Stimulated activated naive CD4-positive, alpha-beta T cell (primary cell): Measurements from ENCODE around the gene CDH12.

Source experiments
- DNase-seq, 6 experiments: peaks; one replicate each; lab custom pipeline; 2025; lab: John Stamatoyannopoulos, UW

CDH12 gene

DNA sequence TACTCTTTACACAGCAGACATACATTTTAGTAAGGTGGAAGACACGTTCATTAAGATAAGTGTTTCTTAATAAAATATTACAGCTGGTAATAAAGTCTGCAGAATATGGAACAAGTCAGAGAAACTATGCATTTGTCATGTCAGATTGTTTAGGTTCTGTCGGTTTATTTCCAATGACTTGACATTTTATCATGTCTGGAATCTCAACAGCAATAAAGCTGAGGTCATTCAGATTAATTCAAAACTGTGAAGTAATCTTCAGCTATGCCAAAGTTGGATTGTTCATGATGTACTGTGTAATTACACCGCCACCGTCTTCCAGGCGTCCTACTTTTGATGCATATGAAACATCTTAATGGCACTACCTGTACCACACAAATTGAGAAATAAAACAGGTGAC is 1032.6 kb downstream of the CDH12 start:
- no peak for DNase-seq

DNA sequence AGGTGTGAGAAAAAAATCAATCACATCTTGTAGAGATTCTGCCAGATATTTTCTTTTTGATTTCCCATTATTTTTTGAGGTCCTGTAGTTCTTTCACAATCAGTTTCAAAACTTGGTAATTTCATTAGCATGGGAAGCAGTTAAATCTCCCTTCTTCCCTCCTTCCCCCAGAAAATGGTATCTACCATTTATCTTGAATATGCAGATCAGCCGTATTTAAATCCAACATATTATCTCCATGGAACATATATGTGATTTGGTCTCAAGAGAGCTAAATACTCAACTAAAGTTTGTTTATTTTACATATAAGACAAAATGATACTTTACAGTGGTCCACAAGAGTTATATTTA is 1034.8 kb downstream of the CDH12 start:
- DNase-seq, result no peak

DNA sequence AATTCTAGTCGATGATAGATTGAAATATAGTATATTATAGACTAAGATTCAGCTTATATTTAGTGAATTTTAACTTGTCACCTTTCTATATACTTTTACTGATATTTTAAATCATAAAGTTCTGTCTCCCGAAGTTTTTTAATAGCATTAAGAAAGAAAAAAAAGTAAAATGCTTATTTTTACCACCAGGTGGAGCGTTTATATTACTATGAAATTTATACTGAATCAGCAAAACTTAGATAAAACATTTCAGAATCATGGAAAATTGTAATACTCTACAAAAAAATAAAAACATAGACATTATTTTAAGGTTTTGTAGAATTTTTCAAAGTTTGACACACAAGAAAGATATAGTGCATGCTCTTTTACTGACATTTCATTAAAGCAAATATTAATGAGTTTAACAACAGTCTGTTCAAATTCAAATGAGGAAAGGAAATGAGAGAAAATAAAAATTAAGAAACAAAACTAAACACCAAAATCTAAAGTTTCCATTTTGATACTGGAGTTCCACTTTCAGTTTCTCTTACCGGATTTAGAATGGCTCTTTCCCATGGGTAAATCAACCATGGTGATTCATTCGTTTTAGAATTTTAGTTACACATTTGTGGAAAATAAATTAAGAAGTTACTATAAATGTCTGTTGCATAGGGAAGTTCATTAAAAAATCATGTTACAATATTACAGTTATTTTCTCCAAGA is 1035.3 kb downstream of the CDH12 start:
- DNase-seq, result no peak

DNA sequence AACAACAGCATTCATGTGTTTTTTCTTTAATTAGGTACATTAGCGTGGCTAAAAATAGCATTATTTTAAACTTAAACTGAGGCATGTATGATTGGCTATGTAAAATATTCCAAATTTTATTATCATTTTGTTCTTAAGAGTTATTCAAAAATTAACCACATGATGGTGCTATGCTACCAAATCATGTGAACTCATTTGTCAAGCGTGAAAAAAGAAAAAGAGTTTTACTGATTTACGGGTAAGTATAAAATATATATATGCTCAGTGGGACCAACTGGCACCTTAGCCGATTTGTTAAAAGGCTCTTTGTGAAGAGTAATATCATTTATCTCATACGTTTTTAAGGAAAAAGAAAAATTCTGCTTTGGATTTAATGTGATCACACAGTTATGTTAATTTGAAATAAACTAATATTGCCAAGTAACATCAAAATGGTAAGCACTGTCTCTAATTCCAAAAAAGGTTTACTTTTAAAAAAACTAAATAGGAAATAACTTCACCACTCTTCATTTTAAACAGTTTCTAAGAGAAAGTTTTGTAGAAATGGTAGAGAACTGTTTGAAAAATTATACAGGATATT is 1042.3 kb downstream of the CDH12 start:
- no peak for DNase-seq

DNA sequence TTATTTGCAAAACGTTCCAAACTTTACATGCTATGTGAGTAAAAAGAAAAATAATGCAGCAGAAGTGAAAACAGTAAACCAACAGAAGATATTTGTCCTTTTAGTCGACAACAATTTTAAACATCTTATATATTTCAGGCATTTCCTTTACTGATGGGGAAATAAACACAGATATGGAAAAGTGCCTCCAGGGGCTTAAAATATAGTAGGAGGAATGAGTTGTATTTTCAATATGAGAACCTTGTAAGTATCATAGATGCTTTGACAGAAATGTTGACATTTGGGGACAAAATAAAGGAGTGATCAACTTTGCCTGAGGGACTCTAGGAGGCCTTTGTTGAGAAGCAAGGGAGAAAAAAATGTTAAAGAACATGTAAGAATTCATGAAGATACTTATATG is 1043.5 kb downstream of the CDH12 start:
- DNase-seq, result no peak

DNA sequence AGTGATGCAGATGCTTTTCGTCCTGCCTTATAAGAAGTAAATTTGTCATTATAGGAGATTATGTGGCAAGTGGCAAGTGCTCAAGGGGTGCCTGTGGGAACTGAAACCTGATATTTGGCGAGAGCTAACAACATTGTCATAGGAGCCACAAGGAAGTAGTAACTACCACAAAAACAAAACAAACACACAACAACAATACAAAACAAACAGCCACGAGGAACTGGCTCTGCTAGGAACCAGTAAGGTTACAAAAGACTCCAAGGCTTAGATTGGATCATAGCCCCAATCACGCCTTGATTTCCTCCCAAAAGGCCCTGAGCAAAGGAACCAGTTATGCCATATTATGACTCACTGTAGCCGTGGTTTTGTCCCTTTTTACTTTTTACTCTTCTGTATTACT is 1045.2 kb downstream of the CDH12 start:
- no peak for DNase-seq

DNA sequence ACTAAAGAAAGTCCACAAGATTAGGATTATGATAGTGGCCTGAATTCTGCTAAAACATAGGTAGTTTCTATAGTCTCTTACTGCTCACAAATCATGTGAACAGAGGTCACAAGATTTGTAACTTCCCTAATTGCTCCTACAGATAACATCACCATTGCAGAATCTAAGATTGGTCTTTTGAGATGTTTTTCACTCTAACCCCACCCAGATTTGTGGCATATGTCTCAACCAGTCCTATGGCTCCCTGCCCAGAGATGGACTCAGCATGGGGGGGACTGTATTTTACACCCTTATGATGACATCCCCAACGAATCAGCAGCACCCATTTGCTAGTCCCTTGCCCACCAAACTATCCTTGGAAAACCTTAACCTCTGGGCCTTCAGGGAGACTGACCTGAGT is 1046.2 kb downstream of the CDH12 start:
- DNase-seq, result no peak

DNA sequence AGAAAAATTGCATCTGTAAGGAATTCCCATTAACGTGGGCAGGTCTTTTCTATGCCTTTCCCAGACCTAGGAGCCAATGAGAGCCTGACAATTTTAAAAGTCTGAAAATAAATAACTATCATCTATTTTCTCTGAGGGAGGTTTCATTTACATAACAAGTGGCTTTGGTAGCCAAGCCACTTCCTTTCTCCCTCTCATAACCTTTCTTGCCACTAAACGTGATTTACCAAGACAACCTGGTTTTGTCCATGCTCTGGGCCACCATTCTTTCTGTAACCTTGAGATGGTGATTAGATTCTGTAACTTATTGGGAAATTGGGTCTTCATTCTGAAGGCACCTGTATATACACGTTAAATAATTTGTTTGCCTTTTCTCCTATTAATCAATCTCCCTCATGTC is 1046.9 kb downstream of the CDH12 start:
- no peak for DNase-seq

DNA sequence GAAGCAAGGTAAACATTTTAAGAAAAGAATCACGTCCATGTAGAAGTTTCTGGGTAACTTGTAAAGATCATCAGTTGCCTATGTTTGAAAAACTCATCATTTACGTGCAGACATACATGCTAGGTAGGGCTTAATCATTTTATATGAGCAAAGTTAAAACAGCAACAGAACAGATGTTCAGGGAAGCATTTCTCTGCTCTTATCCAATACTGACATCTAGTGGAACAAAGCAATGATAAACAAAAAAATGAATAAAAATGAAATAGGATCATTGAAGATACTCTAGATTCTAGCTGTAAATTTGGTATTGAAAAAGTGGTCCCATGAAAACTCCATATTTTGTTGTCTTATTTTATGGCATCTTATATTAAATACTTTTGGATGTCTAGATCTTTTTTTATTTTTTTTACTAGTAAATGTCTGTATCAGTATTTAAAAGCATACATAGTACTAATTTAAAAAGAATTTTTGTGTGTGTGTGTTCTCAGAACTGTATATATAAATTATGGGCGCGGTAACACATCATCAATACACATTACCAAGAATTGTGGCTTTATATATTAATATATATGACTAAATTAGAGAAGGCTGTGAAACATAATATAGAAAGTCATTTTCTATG is 1050.2 kb downstream of the CDH12 start:
- DNase-seq, result no peak

DNA sequence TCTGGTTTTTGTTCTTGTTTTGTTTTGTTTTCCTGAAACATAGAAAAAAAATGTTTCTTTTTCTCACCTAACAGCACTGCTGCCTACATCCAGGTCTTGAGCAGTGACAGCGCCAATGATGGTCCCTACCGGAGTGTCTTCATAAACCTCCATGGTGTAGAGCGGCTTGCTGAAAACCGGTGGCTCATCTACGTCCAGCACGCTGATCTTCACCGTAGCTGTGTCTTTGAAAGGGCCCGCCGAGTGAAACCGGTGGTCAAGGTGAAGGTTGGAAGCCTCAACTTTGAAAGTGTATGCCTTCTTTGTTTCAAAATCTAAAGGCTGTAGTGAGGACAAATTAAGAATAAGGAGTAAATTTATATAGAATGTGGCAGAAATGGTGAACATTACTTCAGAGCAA is 1051.0 kb downstream of the CDH12 start:
- no peak for DNase-seq

DNA sequence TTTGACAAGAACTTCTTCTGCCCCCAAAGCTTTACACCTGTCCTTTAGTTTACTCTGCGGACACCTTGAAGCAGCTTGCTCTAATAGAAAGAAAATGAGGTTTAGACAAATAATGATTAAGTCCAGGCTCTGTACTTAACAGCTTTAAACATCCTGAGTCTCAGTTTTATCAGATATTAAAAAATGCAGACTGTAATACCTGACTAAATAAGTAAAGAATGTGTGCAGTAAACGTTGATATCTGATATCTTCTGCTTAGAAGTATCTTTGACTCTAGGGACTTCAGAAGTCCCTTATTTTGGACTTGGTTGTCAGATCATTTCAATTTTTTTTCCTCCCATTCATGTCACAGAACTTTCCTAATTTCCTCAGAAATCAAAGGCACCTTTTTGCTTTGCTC is 1060.4 kb downstream of the CDH12 start:
- DNase-seq, result no peak

DNA sequence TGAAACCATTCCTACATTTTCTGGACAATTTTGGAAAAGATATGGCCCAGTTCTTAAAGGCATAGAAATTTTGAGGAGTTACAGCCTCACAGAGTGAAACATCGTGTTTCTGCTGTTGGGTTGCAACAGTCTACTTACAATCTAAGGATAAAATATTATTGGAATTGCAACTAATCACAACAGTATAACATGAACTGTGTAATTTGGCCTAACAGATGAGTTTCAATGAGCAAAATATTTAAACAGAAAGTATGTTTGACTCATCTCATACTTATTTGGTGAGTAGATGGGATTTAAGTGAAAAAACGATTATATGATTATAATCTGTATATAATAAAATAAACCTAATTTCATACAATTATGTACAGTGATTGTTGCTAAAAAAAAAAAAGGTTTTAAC is 1061.8 kb downstream of the CDH12 start:
- no peak for DNase-seq

DNA sequence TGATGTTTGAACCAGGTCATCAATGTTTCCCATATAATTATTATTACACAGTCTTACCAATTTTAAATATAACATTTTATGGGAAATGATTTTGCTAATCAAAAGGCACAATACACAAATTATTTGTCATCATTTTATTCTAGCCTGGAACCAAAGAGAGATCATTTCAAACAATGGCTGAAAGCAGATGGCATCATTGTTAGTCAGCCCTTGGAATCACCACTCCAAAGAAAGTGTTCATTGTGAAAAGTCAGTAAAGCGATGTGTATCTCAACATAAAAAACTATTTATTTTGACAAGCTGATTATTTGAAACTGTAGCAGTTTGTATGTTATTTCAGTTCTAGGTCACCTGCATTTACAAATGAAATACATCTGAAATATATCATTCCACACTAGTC is 1068.7 kb downstream of the CDH12 start:
- DNase-seq, result no peak

DNA sequence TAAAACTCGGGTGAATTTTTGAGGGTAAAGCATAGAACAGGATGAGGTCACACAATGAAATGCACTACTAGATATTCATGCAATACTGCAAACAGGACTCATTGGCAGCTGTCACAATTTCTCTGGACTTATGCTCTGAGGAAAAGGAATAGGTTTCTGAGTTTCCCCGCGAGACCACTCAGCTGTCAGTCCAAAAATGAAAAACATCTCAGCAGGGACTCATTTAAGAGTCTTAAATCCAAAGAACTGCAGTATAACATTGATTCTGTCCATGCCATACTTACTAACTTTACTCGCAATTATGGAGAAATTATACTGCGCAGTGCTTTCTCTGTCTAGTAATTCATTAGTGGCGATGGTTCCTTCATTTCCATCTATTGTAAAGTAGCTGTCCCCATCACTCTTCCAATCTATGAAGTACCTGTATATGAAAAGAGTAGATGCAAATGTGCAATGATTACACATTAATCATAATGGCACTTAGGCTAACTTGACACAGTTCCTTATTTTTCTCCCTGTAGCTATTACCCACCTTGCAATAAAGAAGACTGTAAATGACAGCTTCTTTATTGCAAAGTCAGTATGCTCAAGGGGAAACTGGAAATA is 1070.0 kb downstream of the CDH12 start:
- DNase-seq, result no peak

DNA sequence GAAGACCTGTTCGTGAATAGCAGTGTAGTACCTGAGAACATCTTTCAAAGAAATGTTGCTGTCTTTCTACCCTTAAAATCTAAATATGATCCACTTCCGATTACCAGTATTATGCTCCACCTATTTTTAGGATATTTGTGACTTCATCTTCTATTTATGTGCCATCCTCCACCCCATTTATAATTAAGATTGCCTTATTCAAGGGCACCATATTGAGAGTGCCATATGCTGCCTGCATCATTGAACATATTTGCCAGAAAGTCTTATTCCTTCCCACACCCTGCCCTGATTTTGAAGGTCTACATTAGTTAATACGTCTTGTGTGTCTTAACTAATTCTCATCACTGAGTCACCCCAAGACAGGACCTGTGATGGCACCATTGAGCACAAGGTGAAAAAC is 1076.7 kb downstream of the CDH12 start:
- no peak for DNase-seq

DNA sequence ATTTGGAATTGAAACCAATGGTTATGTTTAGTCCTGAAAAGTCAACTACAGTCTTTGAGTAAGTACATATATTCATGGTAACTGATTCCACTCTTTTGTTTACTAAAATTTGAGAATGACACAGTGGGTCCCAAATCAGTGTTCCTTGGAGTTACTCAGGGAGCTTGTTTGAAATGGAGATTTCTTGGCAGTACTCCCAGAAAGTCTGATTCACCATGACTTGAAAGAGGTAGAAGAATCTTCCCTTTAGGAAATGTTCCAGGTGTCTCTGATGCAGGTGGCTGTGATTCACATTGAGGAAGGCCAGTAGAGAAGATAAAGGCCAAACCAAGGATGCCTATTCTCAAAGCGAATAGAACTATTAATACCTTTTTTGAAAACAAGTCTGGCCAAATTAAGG is 1078.3 kb downstream of the CDH12 start:
- DNase-seq, result no peak

DNA sequence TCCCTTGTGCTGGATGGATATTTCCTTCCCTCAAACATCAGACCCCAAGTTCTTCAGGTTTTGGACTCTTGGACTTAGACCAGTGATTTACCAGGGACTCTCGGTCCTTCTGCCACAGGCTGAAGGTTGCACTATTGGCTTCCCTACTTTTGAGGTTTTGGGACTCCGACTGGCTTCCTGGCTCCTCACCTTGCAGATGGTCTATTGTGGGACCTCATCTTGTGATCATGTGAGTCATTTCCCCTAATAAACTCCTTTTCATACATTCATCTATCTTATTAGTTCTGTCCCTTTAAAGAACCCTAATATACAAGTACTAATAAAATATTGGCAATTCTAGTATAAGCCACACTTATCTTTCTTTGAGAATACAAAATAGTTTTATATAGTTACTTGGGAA is 1078.9 kb downstream of the CDH12 start:
- DNase-seq, result no peak

DNA sequence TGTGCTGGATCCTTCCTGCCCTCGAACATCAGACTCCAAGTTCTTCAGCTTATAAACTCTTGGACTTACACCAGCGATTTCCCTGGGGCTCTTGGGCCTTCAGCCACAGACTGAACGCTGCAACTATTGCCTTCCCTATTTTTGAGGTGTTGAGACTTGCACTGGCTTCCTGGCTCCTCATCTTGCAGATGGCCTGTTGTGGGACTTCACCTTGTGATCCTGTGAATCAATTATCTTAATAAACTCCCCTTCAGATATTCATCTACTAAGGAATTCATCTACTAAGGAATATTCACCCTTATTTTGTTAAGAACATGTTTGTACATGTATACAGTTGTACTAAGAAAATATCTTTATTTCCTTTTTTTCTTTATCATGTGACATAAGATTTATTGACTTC is 1079.7 kb downstream of the CDH12 start:
- DNase-seq, result no peak

DNA sequence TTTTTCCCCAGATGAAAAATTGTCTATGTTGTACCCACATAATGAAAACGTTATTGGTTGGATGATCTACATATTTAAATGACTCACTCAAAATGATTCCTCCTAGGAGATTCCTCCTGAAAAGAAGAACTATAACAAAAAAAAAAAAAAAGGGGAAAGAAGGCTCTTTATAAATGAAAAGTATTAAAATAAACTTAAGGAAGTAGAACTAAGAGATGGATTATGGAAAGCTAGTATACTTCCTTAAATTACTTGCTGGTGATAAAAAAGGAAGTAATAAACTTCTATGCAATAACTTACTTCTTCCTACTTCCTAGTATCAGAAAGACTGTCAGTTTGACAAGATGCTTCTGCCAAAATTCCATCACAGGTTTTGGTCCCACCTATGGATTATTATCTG is 1087.7 kb downstream of the CDH12 start:
- DNase-seq, result no peak

DNA sequence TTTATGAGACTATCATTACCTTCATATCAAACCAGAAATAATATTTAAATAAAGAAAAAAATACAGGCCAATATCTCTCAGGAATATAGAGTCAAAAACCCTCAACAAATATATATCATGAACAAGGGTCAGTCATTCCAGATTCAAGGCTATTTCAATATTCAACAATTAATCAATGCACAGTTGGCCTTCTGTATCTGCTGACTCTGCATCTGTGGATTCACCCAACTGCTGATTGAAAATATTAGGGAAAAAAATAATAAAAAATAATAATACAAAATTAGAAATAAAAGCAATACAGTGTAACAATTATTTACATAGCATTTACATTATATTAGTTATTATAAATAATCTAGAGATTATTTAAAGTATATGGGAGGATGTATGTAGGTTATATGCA is 1114.0 kb downstream of the CDH12 start:
- DNase-seq, result no peak

DNA sequence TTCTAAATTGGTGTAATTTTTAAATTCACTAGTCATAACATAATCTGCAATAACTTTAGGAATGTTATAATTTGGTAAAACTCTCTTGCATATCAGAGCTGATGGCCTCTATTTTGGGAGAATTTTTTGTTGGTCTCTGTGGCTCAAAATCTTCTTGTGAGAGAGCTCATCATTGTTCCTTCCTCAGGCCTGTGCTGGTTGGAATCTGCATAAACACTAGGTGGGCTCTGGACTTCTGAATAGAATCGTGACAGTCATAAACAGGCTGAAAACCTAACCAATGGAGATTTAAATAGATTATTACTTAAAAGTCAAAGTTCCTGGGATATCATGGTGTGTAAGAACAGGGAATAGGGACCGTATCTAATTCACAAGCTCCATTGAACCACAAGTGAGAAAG is 1129.6 kb downstream of the CDH12 start:
- DNase-seq, result no peak

DNA sequence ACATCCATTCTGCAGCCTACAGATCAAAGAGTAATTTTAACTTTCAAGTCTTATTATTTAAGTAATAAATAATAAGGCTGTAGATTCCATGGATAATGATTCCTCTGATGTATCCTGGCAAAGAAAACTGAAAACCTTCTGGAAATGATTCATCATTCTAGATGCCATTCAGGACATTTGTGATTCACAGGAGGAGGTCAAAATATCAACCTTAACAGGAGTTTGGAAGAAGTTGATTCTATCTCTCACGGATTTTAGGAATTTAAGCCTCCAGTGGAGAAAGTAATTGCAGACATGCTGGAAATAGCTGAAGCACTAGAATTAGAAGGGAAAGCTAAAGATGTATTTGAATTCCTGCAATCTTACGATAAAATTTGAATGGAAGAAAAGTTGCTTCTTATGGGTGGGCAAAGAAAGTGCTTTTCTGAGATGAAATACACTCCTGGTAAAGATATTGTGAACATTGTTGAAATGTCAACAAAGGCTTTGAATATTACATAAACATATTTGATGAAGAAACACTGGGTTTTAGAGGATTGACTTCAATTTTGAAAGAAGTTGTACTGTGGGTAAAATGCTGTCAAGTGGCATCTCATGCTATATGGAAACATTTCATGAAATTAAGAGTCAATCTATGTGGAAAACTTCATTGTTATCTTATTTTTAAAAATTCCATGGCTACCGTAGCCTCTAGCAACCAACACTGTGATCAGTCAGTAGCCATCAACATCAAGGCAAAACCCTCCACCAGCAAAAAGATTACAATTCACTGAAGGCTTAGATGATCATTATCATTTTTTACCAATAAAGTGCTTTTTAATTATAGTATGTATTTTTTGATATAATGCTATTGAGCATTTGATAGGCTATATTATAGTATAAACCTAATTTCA is 1141.0 kb downstream of the CDH12 start:
- DNase-seq, result peak in 1 of 6 experiments; percentile 11
